Keratinocyte (primary cell): ENCODE data around the gene RNU7-1. TPM values are rescaled to one million over a fixed set of nuclear protein-coding genes. Genes with fewer than 3 reads are reported as not detected.

ENCODE experiments used
- DNase-seq: peaks from one replicate; pipeline ENCODE4 v3.0.0-alpha.2; 2011; ENCODE audit warnings: low read depth, missing footprints, low spot score
- FAIRE-seq: peaks from 2 replicates; lab custom pipeline; 2011; peaks lifted over from hg19 to GRCh38; lab: Jason Lieb, UNC
- H2AFZ ChIP-seq: 2 replicates; pipeline ENCODE4 v1.6.0; 2012; ENCODE audit warnings: low read length, control low read depth, inconsistent platforms; ENCODE audit not compliant: control insufficient read depth
- H3K27ac ChIP-seq: 2 replicates; pipeline ENCODE4 v1.5.1; 2011; ENCODE audit warnings: low read length; ENCODE audit not compliant: control insufficient read depth, insufficient read depth
- H3K27me3 ChIP-seq: 3 replicates; pipeline ENCODE4 v1.6.0; 2011; ENCODE audit warnings: low read length; ENCODE audit not compliant: control insufficient read depth, insufficient read depth; ENCODE audit errors: extremely low read depth
- H3K36me3 ChIP-seq, 2 experiments: 2 replicates in 1 of 2; 3 replicates in 1 of 2; pipeline ENCODE4 v1.5.1; 2011; ENCODE audit warnings: low read length in 2 of 2, mild to moderate bottlenecking in 1 of 2; ENCODE audit not compliant: control insufficient read depth in 2 of 2, insufficient read depth in 2 of 2; ENCODE audit errors: extremely low read depth in 1 of 2
- H3K4me1 ChIP-seq: 3 replicates; pipeline ENCODE4 v1.5.1; 2011; ENCODE audit warnings: low read length; ENCODE audit not compliant: control insufficient read depth, insufficient read depth; ENCODE audit errors: extremely low read depth
- H3K4me2 ChIP-seq: 3 replicates; pipeline ENCODE4 v1.6.0; 2011; ENCODE audit warnings: low read depth, low read length; ENCODE audit not compliant: control insufficient read depth, insufficient read depth; ENCODE audit errors: extremely low read depth
- H3K4me3 ChIP-seq, 3 experiments: fragments of 200-600 bp in 1 of 3; sonication (generic) in 1 of 3; 2 replicates in 2 of 3; 3 replicates in 1 of 3; pipeline ENCODE4 v1.5.1; 2011 to 2016; ENCODE audit warnings: low read length in 3 of 3, mild to moderate bottlenecking in 3 of 3, control low read depth in 2 of 3, inconsistent platforms in 1 of 3, low read depth in 1 of 3, mixed read lengths in 1 of 3, mixed run types in 1 of 3, moderate library complexity in 1 of 3; ENCODE audit not compliant: control insufficient read depth in 2 of 3, insufficient read depth in 2 of 3; ENCODE audit errors: extremely low read depth in 1 of 3
- H3K79me2 ChIP-seq: 2 replicates; pipeline ENCODE4 v1.6.0; 2012; ENCODE audit warnings: low read length; ENCODE audit not compliant: control insufficient read depth, insufficient read depth
- H3K9ac ChIP-seq: 3 replicates; pipeline ENCODE4 v1.6.0; 2011; ENCODE audit warnings: low read length; ENCODE audit not compliant: control insufficient read depth, insufficient read depth; ENCODE audit errors: extremely low read depth
- H3K9me1 ChIP-seq: 3 replicates; pipeline ENCODE4 v1.6.0; 2011; ENCODE audit warnings: low read length; ENCODE audit not compliant: control insufficient read depth, insufficient read depth; ENCODE audit errors: extremely low read depth
- H3K9me3 ChIP-seq: 2 replicates; pipeline ENCODE4 v1.5.1; 2012; ENCODE audit warnings: low read depth, low read length; ENCODE audit not compliant: control insufficient read depth
- H4K20me1 ChIP-seq: 3 replicates; pipeline ENCODE4 v1.6.0; 2011; ENCODE audit warnings: low read length; ENCODE audit not compliant: control insufficient read depth, insufficient read depth; ENCODE audit errors: extremely low read depth
- CTCF ChIP-seq, 3 experiments: IDR thresholded peaks in 1 of 3; conservative IDR thresholded peaks in 1 of 3; optimal IDR thresholded peaks in 1 of 3; 2 replicates in 2 of 3; 3 replicates in 1 of 3; pipeline versions ENCODE3 to v1.5.1; 2011; ENCODE audit warnings: low read length in 3 of 3, mild to moderate bottlenecking in 3 of 3, moderate library complexity in 2 of 3, control low read depth in 1 of 3, inconsistent platforms in 1 of 3; ENCODE audit not compliant: insufficient read depth in 2 of 3; ENCODE audit errors: extremely low read depth in 1 of 3
- EZH2 ChIP-seq: IDR thresholded peaks from one replicate; pipeline ENCODE4 v1.6.1; 2012; ENCODE audit warnings: inconsistent platforms, mild to moderate bottlenecking, low read length, moderate library complexity
- dilution Hi-C: fragments of 300-500 bp; cut with MboI; formaldehyde crosslinking; loops from one replicate; pipeline ENCODE4 v1.7.0; 2020; ENCODE audit warnings: low sequenced_read_pairs; ENCODE audit not compliant: extremely low pct_ligation_motif_present
- polyA plus RNA-seq, 5 experiments: library from polyadenylated mRNA; depleted of rRNA in 3 of 5; stranded (reverse) in 3 of 5; stranded (forward) in 1 of 5; unstranded in 1 of 5; fragments of >200 nt; gene quantifications; 1 replicate in 1 of 5; 2 replicates in 3 of 5; 3 replicates in 1 of 5; pipeline versions ENCODE4 v1.2.1 to v1.2.3, GENCODE V29; 2011 to 2012; ENCODE audit warnings: missing spikeins in 2 of 5, low read depth in 1 of 5, low replicate concordance in 1 of 5

Gene RNU7-1
- polyA plus RNA-seq, 1 donor (not counting 4 experiments of a cell fraction or from before 2014, with no cell fraction given) = not detected

- H3K27me3 ChIP-seq = no peaks in the 10 kb centered on the region
- H3K27ac ChIP-seq = peak overlapping the region; percentile 62
- H3K9me3 ChIP-seq = no peaks in the 10 kb centered on the region
- H3K4me2 ChIP-seq = peak overlapping the region; percentile 25
- H3K9me1 ChIP-seq = no peaks in the 10 kb centered on the region
- no peak overlapping the region for H2AFZ ChIP-seq
- peaks cover 4% of the 10 kb centered on the region for H3K79me2 ChIP-seq
- dilution Hi-C loops = no loop called here
- H3K4me1 ChIP-seq = peaks cover 21% of the 10 kb centered on the region
- no peak for DNase-seq
- no peak overlapping the region for H3K4me3 ChIP-seq
- FAIRE-seq = peak; percentile 89
- no peak for TF ChIP-seq CTCF (optimal IDR thresholded peaks at IDR 0.05 in 1 of 3, IDR thresholded peaks at IDR 0.05 in 1 of 3, conservative IDR thresholded peaks at IDR 0.05 in 1 of 3; ENCODE audit: extremely low read depth in 1 of 3, insufficient read depth in 2 of 3, low read length in 3 of 3)
- TF ChIP-seq EZH2 = no peak
- H4K20me1 ChIP-seq = peaks cover 3% of the 10 kb centered on the region
- H3K9ac ChIP-seq = peak overlapping the region; percentile 14
- peaks cover 34 to 66% of the 10 kb centered on the region in 2 experiments for H3K36me3 ChIP-seq
These were observed 35.4 kb downstream of the RNU7-1 start for GRCh38 chr12:6979021-6979420.

- Histone ChIP-seq H3K4me1 (peaks cover 21% of the 10 kb centered on the region), H3K27me3 (no peaks in the 10 kb centered on the region), H3K79me2 (no peaks in the 10 kb centered on the region), H3K4me3 (no peak overlapping the region), H3K27ac (peak overlapping the region; percentile 11), H2AFZ (no peak overlapping the region), H3K9me1 (no peaks in the 10 kb centered on the region), H3K9me3 (no peaks in the 10 kb centered on the region), H3K36me3 (peaks cover 31 to 62% of the 10 kb centered on the region in 2 experiments), H3K9ac (no peak overlapping the region), H4K20me1 (peaks cover 3% of the 10 kb centered on the region), H3K4me2 (peak overlapping the region; percentile 25)
- dilution Hi-C loops = no loop called here
- TF ChIP-seq EZH2 (no peak), CTCF (optimal IDR thresholded peaks at IDR 0.05 in 1 of 3, IDR thresholded peaks at IDR 0.05 in 1 of 3, conservative IDR thresholded peaks at IDR 0.05 in 1 of 3; ENCODE audit: extremely low read depth in 1 of 3, insufficient read depth in 2 of 3, low read length in 3 of 3) (no peak)
- no peak for FAIRE-seq
- DNase-seq = no peak
These were observed 35.8 kb downstream of the RNU7-1 start for GRCh38 chr12:6979453-6979852.
